ENCODE data around the gene C2CD4B. TPM values are rescaled to one million over a fixed set of nuclear protein-coding genes. Genes with fewer than 3 reads are reported as not detected.

Gene C2CD4B, protein sequence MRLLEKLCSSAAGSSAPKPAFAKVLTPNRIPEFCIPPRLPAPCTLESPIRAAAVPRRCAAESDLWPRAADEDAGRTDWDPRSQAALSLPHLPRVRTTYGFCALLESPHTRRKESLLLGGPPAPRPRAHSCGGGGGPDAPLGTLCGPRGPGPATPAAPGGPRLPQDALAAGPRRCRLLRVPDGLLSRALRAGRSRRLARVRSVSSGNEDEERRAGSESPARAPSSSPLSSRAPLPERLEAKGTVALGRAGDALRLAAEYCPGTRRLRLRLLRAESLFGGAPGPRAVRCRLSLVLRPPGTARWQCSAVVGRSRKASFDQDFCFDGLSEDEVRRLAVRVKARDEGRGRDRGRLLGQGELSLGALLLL
- not detected for total RNA-seq

DNA sequence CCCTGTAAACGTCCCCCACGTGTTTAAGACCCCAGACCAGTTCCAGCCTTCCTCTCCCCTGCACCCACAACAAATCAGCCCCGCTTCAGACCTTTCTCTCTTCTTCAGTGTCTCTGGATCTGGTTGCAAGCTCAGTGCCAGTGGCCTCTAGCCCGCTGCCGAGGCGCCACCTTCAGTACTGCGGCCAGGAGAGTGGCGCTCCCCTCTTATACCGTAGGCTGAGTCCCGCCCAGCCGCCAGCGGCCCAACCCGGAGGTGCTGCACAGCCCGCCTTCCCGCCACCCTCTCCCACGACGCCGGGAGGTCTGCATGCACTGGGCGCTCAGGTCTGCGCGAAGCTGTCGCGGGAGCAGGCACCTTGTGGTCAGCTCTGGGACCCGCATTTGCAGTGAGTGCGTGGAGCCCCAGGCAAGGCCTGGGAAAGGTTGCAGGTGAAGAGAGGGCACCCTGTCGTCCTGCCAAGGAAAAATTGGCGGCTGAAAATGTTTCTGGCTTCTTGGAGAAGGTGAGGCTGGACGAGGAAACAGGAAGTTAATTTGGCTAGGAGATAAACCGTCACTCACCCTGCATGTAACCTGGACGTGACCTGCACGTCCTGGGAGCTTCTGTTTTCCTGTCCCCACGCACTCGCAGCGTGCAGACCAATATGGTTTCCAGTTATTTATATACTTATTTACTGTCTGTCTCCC, at the start of gene C2CD4B:
Gene C2CD4B, minus strand, starts transcription at position 182 of the 689 bp plus-strand sequence. CDS start 301 bp downstream, outside the sequence.
- H3K4me1 Mint-ChIP-seq (ENCODE audit: low read depth) = peaks cover 12% of the 10 kb centered on the region
- H3K27ac Mint-ChIP-seq = no peak within 1 kb of the TSS
- ATAC-seq (peak; percentile 70), DNase-seq (peak; percentile 33)
- H3K27me3 Mint-ChIP-seq (ENCODE audit: low read depth) = peaks cover 80% of the 10 kb centered on the region
- H3K4me3 Mint-ChIP-seq = peak within 1 kb of the TSS; percentile 70
- no peaks in the 10 kb centered on the region for H3K36me3 Mint-ChIP-seq (ENCODE audit: low read depth)
- ChIA-PET CTCF (interaction anchor here (1.4 kb wide), 1 partner anchor 22 kb away, joined by 4 read pairs; no protein-coding TSS in a partner anchor), POLR2A (no interaction called here)
- H3K9me3 Mint-ChIP-seq (ENCODE audit: insufficient read depth) = no peaks in the 10 kb centered on the region

- DNase-seq (peak; percentile 49), ATAC-seq (peak; percentile 36)
- Mint-ChIP-seq H3K4me3 (no peak overlapping the region), H3K36me3 (ENCODE audit: low read depth) (no peaks in the 10 kb centered on the region), H3K27ac (no peak overlapping the region), H3K4me1 (ENCODE audit: low read depth) (peaks cover 17% of the 10 kb centered on the region), H3K27me3 (ENCODE audit: low read depth) (peaks cover 10% of the 10 kb centered on the region), H3K9me3 (ENCODE audit: insufficient read depth) (peaks cover 24% of the 10 kb centered on the region)
- POLR2A ChIA-PET = interaction anchor here (0.7 kb wide), 1 partner anchor 1526 kb away, joined by 3 read pairs; no protein-coding TSS in a partner anchor
- CTCF ChIA-PET = interaction anchor here (0.9 kb wide), 1 partner anchor 130 kb away, joined by 3 read pairs; no protein-coding TSS in a partner anchor
These were observed 47.7 kb upstream of the C2CD4B start for GRCh38 chr15:62212741-62213140.

- DNase-seq = no peak
- POLR2A ChIA-PET = no interaction called here
- Mint-ChIP-seq H3K27ac (no peak overlapping the region), H3K36me3 (ENCODE audit: low read depth) (no peaks in the 10 kb centered on the region), H3K4me3 (no peak overlapping the region), H3K4me1 (ENCODE audit: low read depth) (peaks cover 17% of the 10 kb centered on the region), H3K9me3 (ENCODE audit: insufficient read depth) (peaks cover 16% of the 10 kb centered on the region), H3K27me3 (ENCODE audit: low read depth) (peaks cover 10% of the 10 kb centered on the region)
- ATAC-seq = no peak
- CTCF ChIA-PET = interaction anchor here (1.0 kb wide), 1 partner anchor 43 kb away, joined by 4 read pairs; no protein-coding TSS in a partner anchor
These were observed 46.3 kb upstream of the C2CD4B start for GRCh38 chr15:62211348-62211747.

DNA sequence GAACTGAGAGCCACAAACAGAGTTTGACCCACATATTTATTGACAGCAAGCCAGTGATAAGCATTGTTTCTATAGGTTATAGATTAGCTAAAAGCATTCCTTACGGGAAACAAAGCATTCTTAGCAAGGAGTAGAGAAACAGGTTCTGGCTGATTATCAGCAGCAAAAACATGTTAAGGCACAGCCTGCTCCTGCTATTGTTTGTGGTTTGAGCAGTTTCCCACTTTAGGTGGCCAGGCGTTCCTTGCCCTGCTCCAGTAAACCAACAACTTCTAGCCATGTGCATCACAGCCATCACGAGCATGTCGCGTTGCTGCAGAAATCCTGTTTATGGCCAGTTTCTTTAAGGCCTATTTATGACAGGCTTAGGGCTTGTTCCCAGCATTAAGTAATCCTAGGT, 44.7 kb upstream of the C2CD4B start:
- peaks cover 13% of the 10 kb centered on the region for H3K9me3 Mint-ChIP-seq (ENCODE audit: insufficient read depth)
- no peaks in the 10 kb centered on the region for H3K36me3 Mint-ChIP-seq (ENCODE audit: low read depth)
- H3K27ac Mint-ChIP-seq = no peak overlapping the region
- no peak for DNase-seq
- H3K27me3 Mint-ChIP-seq (ENCODE audit: low read depth) = peaks cover 21% of the 10 kb centered on the region
- peaks cover 17% of the 10 kb centered on the region for H3K4me1 Mint-ChIP-seq (ENCODE audit: low read depth)
- POLR2A ChIA-PET = no interaction called here
- no peak overlapping the region for H3K4me3 Mint-ChIP-seq
- ATAC-seq = no peak
- CTCF ChIA-PET = interaction anchor here (0.9 kb wide), 1 partner anchor 44 kb away, joined by 3 read pairs; no protein-coding TSS in a partner anchor

DNA sequence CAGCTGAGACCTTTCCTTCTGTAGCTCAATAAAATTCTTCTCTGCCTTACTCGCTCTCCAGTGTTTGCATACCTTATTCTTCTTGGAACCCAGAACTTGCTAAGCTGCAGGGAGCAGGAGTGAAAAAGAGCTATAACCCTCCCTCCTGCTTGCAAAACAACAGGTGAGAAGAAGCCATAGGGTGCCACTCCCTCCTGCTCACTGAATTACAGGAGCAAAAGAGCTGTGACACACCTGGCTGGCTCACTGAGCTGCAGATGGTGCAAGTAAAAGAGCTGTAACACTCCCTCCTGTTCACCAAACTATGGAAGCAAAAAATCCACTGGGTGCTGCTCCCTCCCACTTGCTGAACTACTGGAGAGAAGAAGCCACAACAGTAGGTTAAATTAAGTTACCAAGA, 44.2 kb upstream of the C2CD4B start:
- POLR2A ChIA-PET = no interaction called here
- Mint-ChIP-seq H3K36me3 (ENCODE audit: low read depth) (no peaks in the 10 kb centered on the region), H3K4me1 (ENCODE audit: low read depth) (peaks cover 17% of the 10 kb centered on the region), H3K9me3 (ENCODE audit: insufficient read depth) (peaks cover 13% of the 10 kb centered on the region), H3K27ac (no peak overlapping the region), H3K4me3 (no peak overlapping the region), H3K27me3 (ENCODE audit: low read depth) (peaks cover 22% of the 10 kb centered on the region)
- CTCF ChIA-PET = interaction anchor here (0.9 kb wide), 1 partner anchor 45 kb away, joined by 3 read pairs; no protein-coding TSS in a partner anchor
- ATAC-seq = no peak
- DNase-seq = no peak

GRCh38 chr15:62208884-62209283, 43.8 kb upstream of the C2CD4B start:
- ATAC-seq (no peak), DNase-seq (no peak)
- H3K27me3 Mint-ChIP-seq (ENCODE audit: low read depth) = peaks cover 24% of the 10 kb centered on the region
- POLR2A ChIA-PET = no interaction called here
- peaks cover 13% of the 10 kb centered on the region for H3K9me3 Mint-ChIP-seq (ENCODE audit: insufficient read depth)
- peaks cover 17% of the 10 kb centered on the region for H3K4me1 Mint-ChIP-seq (ENCODE audit: low read depth)
- CTCF ChIA-PET = interaction anchor here (0.9 kb wide), 1 partner anchor 45 kb away, joined by 3 read pairs; no protein-coding TSS in a partner anchor
- H3K27ac Mint-ChIP-seq = no peak overlapping the region
- H3K36me3 Mint-ChIP-seq (ENCODE audit: low read depth) = no peaks in the 10 kb centered on the region
- no peak overlapping the region for H3K4me3 Mint-ChIP-seq

DNA sequence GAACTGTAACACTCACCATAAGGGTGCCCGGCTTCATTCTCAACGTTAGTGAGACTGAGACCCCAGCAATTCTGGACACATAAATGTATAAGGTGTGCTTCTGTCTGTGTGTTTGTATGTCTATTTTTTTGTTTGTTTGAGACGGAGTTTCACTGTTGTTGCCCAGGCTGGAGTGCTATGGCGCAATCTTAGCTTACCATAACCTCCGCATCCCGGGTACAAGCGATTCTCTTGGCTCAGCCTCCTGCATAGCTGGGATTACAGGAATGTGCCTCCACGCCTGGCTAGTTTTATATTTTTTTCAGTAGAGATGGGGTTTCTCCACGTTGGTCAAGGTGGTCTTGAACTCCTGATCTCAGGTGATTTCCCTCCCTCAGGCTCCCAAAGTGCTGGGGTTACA, 43.3 kb upstream of the C2CD4B start:
- ATAC-seq = no peak

DNA sequence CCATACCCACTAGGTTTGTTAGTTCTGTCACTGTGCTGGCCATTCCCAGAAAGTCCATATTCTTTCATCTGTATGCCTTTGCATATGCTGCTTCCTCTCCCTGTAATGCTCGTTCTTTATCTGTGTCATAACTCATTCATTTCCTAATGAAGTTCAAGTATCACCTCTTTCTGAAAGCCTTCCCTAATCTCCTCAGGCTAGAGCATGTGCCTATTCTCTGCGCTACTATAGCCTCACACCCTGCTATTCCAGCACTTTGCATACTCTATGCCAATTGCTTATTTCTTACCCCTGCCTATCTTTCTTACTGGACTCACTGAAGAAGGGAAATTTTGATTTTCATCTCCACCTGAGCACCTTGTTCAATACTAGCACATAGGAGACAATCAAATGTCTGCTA, 25.6 kb upstream of the C2CD4B start:
- ATAC-seq (no peak), DNase-seq (no peak)
- Mint-ChIP-seq H3K27ac (no peak overlapping the region), H3K4me3 (no peak overlapping the region), H3K36me3 (ENCODE audit: low read depth) (no peaks in the 10 kb centered on the region), H3K9me3 (ENCODE audit: insufficient read depth) (no peaks in the 10 kb centered on the region), H3K4me1 (ENCODE audit: low read depth) (peaks cover 6% of the 10 kb centered on the region), H3K27me3 (ENCODE audit: low read depth) (peaks cover 35% of the 10 kb centered on the region)
- CTCF ChIA-PET = no interaction called here
- POLR2A ChIA-PET = no interaction called here

More for the DNA sequence above, 43.3 kb upstream of the C2CD4B start:
- Mint-ChIP-seq H3K27ac (no peak overlapping the region), H3K27me3 (ENCODE audit: low read depth) (peaks cover 22% of the 10 kb centered on the region), H3K9me3 (ENCODE audit: insufficient read depth) (peaks cover 8% of the 10 kb centered on the region), H3K36me3 (ENCODE audit: low read depth) (no peaks in the 10 kb centered on the region), H3K4me1 (ENCODE audit: low read depth) (peaks cover 17% of the 10 kb centered on the region), H3K4me3 (no peak overlapping the region)
- ChIA-PET POLR2A (no interaction called here), CTCF (no interaction called here)
- DNase-seq = no peak

DNA sequence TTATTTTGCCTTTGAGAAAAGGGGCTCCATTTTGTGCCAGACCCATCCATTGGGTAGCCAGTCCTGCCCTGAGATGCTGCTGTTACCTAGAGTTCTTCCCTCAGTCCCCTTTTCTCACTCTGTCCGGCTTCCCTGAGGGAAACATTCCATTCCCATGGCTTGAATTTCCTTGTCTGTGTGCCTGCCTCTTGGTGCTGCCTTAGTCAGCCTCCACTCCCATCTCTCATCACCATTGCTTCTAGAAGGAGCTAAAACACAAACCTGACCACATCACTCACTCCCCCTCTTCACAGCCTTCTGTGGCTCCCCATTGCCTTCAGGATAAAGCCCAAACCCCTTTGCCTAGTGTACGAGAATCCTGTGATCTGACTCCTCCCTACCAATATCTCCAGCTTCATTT, 25.2 kb upstream of the C2CD4B start:
- peaks cover 35% of the 10 kb centered on the region for H3K27me3 Mint-ChIP-seq (ENCODE audit: low read depth)
- no peak overlapping the region for H3K27ac Mint-ChIP-seq
- POLR2A ChIA-PET = no interaction called here
- CTCF ChIA-PET = no interaction called here
- H3K9me3 Mint-ChIP-seq (ENCODE audit: insufficient read depth) = no peaks in the 10 kb centered on the region
- no peak overlapping the region for H3K4me3 Mint-ChIP-seq
- H3K4me1 Mint-ChIP-seq (ENCODE audit: low read depth) = peaks cover 6% of the 10 kb centered on the region
- DNase-seq (no peak), ATAC-seq (no peak)
- no peaks in the 10 kb centered on the region for H3K36me3 Mint-ChIP-seq (ENCODE audit: low read depth)

DNA sequence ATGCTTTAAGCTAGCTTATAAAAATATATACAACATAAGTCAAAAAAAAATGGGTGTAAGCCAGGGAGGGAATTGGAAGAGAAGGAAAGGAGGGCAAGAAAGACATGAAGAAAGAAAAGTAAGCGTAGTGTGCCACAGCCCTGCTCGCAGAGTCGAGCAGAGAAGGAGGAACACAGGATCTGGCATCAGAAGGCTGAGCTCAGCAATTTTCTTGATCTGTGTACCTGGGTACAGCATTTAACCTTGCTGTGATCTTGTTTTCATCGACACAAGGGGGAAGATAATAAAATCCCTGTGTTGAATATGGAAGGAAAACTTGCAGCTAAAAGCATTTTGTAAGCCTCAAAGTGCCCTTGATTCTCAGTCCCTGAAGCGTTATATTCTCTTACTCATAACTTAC, 23.7 kb upstream of the C2CD4B start:
- Mint-ChIP-seq H3K27ac (no peak overlapping the region), H3K9me3 (ENCODE audit: insufficient read depth) (no peaks in the 10 kb centered on the region), H3K27me3 (ENCODE audit: low read depth) (peaks cover 32% of the 10 kb centered on the region), H3K4me1 (ENCODE audit: low read depth) (peaks cover 6% of the 10 kb centered on the region), H3K4me3 (no peak overlapping the region), H3K36me3 (ENCODE audit: low read depth) (no peaks in the 10 kb centered on the region)
- POLR2A ChIA-PET = no interaction called here
- CTCF ChIA-PET = interaction anchor here (1.5 to 2.0 kb wide), 2 partner anchors 24 to 65 kb away, joined by 4 read pairs; partner anchors contain the start of gene C2CD4B
- ATAC-seq = no peak
- no peak for DNase-seq

DNA sequence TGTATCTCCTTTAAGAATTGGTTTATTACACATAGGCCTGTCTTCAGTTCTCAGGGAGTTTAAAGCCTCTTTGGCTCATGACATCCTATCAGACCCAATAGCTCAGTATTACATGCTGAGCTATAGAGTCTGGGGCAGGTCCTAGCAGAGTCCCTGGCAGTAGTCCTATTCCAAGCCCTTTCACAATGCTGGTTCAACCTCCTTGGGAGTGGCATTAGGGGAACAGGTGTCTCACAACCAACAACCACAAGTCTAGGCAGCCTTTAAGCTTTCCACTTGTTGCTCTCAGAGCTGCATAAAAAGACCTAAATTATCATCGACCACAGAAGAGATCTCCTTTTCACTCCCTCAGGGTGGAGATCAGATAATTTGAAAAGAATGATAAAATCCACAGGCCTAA, 22.8 kb upstream of the C2CD4B start:
- Mint-ChIP-seq H3K27me3 (ENCODE audit: low read depth) (peaks cover 29% of the 10 kb centered on the region), H3K36me3 (ENCODE audit: low read depth) (no peaks in the 10 kb centered on the region), H3K4me1 (ENCODE audit: low read depth) (no peaks in the 10 kb centered on the region), H3K9me3 (ENCODE audit: insufficient read depth) (no peaks in the 10 kb centered on the region), H3K27ac (no peak overlapping the region), H3K4me3 (no peak overlapping the region)
- ChIA-PET POLR2A (no interaction called here), CTCF (interaction anchor here (1.5 to 2.0 kb wide), 2 partner anchors 23 to 66 kb away, joined by 4 read pairs; partner anchors contain the start of gene C2CD4B)
- ATAC-seq (no peak), DNase-seq (no peak)

- DNase-seq (no peak), ATAC-seq (no peak)
- ChIA-PET CTCF (interaction anchor here (1.5 to 2.0 kb wide), 2 partner anchors 23 to 66 kb away, joined by 4 read pairs; partner anchors contain the start of gene C2CD4B), POLR2A (no interaction called here)
- Mint-ChIP-seq H3K4me1 (ENCODE audit: low read depth) (no peaks in the 10 kb centered on the region), H3K27ac (no peak overlapping the region), H3K4me3 (no peak overlapping the region), H3K27me3 (ENCODE audit: low read depth) (peaks cover 27% of the 10 kb centered on the region), H3K36me3 (ENCODE audit: low read depth) (no peaks in the 10 kb centered on the region), H3K9me3 (ENCODE audit: insufficient read depth) (no peaks in the 10 kb centered on the region)
These were observed 22.3 kb upstream of the C2CD4B start for GRCh38 chr15:62187425-62187824.

Measured in activated CD8-positive, alpha-beta T cell treated with anti-CD3 and anti-CD28 coated beads, Interleukin-2, amount 10 ng/mL, durations not matched to agents 7 days and 5 days (primary cell).